ENCODE data around the gene CD300H.
"Not testable (repeated sequence)": the region's sequence is repeated elsewhere in the genome, so short reads cannot be mapped to it uniquely, and the experiment has no call there.

CD300H gene

GRCh38 chr17:74524653-74525464 is 42.5 kb downstream of the CD300H start:
- no peak for TF ChIP-seq CTCF (IDR thresholded peaks at IDR 0.05; ENCODE audit: low read depth, low read length, missing control alignments)
- no peak for DNase-seq (ENCODE audit: extremely low read depth, low read depth)
- no peak overlapping the region for H3K4me3 ChIP-seq (replicated peaks; ENCODE audit: low read depth, low read length)

- no peak for DNase-seq (ENCODE audit: extremely low read depth, low read depth)
- H3K4me3 ChIP-seq (replicated peaks; ENCODE audit: low read depth, low read length), result no peak overlapping the region
- TF ChIP-seq CTCF (IDR thresholded peaks at IDR 0.05; ENCODE audit: low read depth, low read length, missing control alignments), result no peak
Measured at GRCh38 chr17:74523308-74523707, 44.0 kb downstream of the CD300H start.

GRCh38 chr17:74522381-74523105 is 44.8 kb downstream of the CD300H start:
- TF ChIP-seq CTCF (IDR thresholded peaks at IDR 0.05; ENCODE audit: low read depth, low read length, missing control alignments), result no peak
- no peak for DNase-seq (ENCODE audit: extremely low read depth, low read depth)
- no peak overlapping the region for H3K4me3 ChIP-seq (replicated peaks; ENCODE audit: low read depth, low read length)

GRCh38 chr17:74521701-74522201 is 45.6 kb downstream of the CD300H start:
- H3K4me3 ChIP-seq (replicated peaks; ENCODE audit: low read depth, low read length), result no peak overlapping the region
- no peak for DNase-seq (ENCODE audit: extremely low read depth, low read depth)
- no peak for TF ChIP-seq CTCF (IDR thresholded peaks at IDR 0.05; ENCODE audit: low read depth, low read length, missing control alignments)

- DNase-seq (ENCODE audit: extremely low read depth, low read depth), result no peak
- H3K4me3 ChIP-seq (replicated peaks; ENCODE audit: low read depth, low read length), result no peak overlapping the region
- no peak for TF ChIP-seq CTCF (IDR thresholded peaks at IDR 0.05; ENCODE audit: low read depth, low read length, missing control alignments)
Measured at GRCh38 chr17:74520790-74521480, 46.4 kb downstream of the CD300H start.

GRCh38 chr17:74520016-74520434 is 47.3 kb downstream of the CD300H start:
- TF ChIP-seq CTCF (IDR thresholded peaks at IDR 0.05; ENCODE audit: low read depth, low read length, missing control alignments), result no peak
- no peak overlapping the region for H3K4me3 ChIP-seq (replicated peaks; ENCODE audit: low read depth, low read length)
- DNase-seq (ENCODE audit: extremely low read depth, low read depth), result no peak

GRCh38 chr17:74518413-74518981 is 48.8 kb downstream of the CD300H start:
- not testable (repeated sequence) for DNase-seq (ENCODE audit: extremely low read depth, low read depth); H3K4me3 ChIP-seq (replicated peaks; ENCODE audit: low read depth, low read length)

All from HFF-Myc (cell line).